MV-4-11 (cell line): ENCODE results near the gene NDUFAF5.

Source experiments
- DNase-seq: peaks from one replicate; lab custom pipeline; 2025; lab: John Stamatoyannopoulos, UW

NDUFAF5 gene

GRCh38 chr20:13777171-13777601 is 7.6 kb upstream of the NDUFAF5 start:
- DNase-seq = peak; percentile 90

- DNase-seq = no peak
These were observed 6.0 kb upstream of the NDUFAF5 start for GRCh38 chr20:13778827-13779226.

- no peak for DNase-seq
These were observed 1.3 kb upstream of the NDUFAF5 start for GRCh38 chr20:13783528-13783927.

GRCh38 chr20:13784271-13784892 is 446 bp upstream of the NDUFAF5 start:
- no peak for DNase-seq

GRCh38 chr20:13786143-13786828 is 1.5 kb downstream of the NDUFAF5 start:
- DNase-seq = no peak

- peak; percentile 37 for DNase-seq
These were observed 3.5 kb downstream of the NDUFAF5 start for GRCh38 chr20:13788167-13788834.

GRCh38 chr20:13790708-13791107 is 5.9 kb downstream of the NDUFAF5 start:
- no peak for DNase-seq

GRCh38 chr20:13791540-13792459 is 7.0 kb downstream of the NDUFAF5 start:
- no peak for DNase-seq

GRCh38 chr20:13793001-13793400 is 8.2 kb downstream of the NDUFAF5 start:
- DNase-seq = no peak

- DNase-seq = no peak
These were observed 9.8 kb downstream of the NDUFAF5 start for GRCh38 chr20:13794667-13795066.

- DNase-seq = no peak
These were observed 14.2 kb downstream of the NDUFAF5 start for GRCh38 chr20:13799040-13799439.

GRCh38 chr20:13799974-13800373 is 15.1 kb downstream of the NDUFAF5 start:
- DNase-seq = no peak

GRCh38 chr20:13800728-13801134 is 15.9 kb downstream of the NDUFAF5 start:
- peak; percentile 29 for DNase-seq

GRCh38 chr20:13809373-13809772 is 24.5 kb downstream of the NDUFAF5 start:
- DNase-seq = no peak

- no peak for DNase-seq
These were observed 25.0 kb downstream of the NDUFAF5 start for GRCh38 chr20:13809855-13810254.

- DNase-seq = no peak
These were observed 25.6 kb downstream of the NDUFAF5 start for GRCh38 chr20:13810446-13810845.

GRCh38 chr20:13813910-13814309 is 29.1 kb downstream of the NDUFAF5 start:
- DNase-seq = no peak

GRCh38 chr20:13814672-13815071 is 29.8 kb downstream of the NDUFAF5 start:
- DNase-seq = no peak

- no peak for DNase-seq
These were observed 31.9 kb downstream of the NDUFAF5 start for GRCh38 chr20:13816757-13817156.

GRCh38 chr20:13817342-13817741 is 32.5 kb downstream of the NDUFAF5 start:
- no peak for DNase-seq

GRCh38 chr20:13819885-13820645 is 35.2 kb downstream of the NDUFAF5 start:
- DNase-seq = peak; percentile 30
